GM12892 (cell line): ENCODE data around the gene CLEC4C.
"Not testable (repeated sequence)": the region's sequence is repeated elsewhere in the genome, so short reads cannot be mapped to it uniquely, and the experiment has no call there.

ENCODE experiments used
- POLR2A ChIP-seq: IDR thresholded peaks from 2 replicates; pipeline ENCODE4 v1.6.1; 2011; ENCODE audit warnings: low read depth, low read length, control low read depth
- POLR2AphosphoS5 ChIP-seq: IDR thresholded peaks from 2 replicates; pipeline ENCODE4 v1.6.1; 2011; ENCODE audit warnings: low read depth, low read length, control low read depth
- TAF1 ChIP-seq: IDR thresholded peaks from 2 replicates; pipeline ENCODE4 v1.6.1; 2011; ENCODE audit warnings: low read depth, mild to moderate bottlenecking, control low read depth, low read length, borderline replicate concordance

- not testable (repeated sequence) for TF ChIP-seq TAF1, POLR2A, POLR2AphosphoS5
Observed at GRCh38 chr12:7788884-7789528, 41.8 kb upstream of the CLEC4C start, which contains the start of gene NANOG.
